Neural cell (in vitro differentiated cells): ENCODE measurements around the gene EPN1. TPM values are rescaled to one million over a fixed set of nuclear protein-coding genes. Genes with fewer than 3 reads are reported as not detected.

Experiments
- H2AFZ ChIP-seq: fragments of 200-600, 300-800 bp; sonication (generic), shearing (Covaris generic); 2 replicates; pipeline ENCODE4 v1.6.0; 2014; ENCODE audit warnings: low read depth, mild to moderate bottlenecking, antibody characterized with exemption, low read length, moderate library complexity
- H3F3A ChIP-seq: fragments of 200-600 bp; shearing (Covaris generic); 2 replicates; pipeline ENCODE4 v1.6.1; 2016; ENCODE audit warnings: mild to moderate bottlenecking, moderate library complexity, mixed read lengths, antibody characterized with exemption, low read length; ENCODE audit not compliant: insufficient read depth, poor library complexity, severe bottlenecking
- H3K27ac ChIP-seq: fragments of 200-600, 300-800 bp; sonication (generic), shearing (Covaris generic); 2 replicates; pipeline ENCODE4 v1.5.1; 2014; ENCODE audit warnings: mild to moderate bottlenecking, low read length, moderate library complexity
- H3K27me3 ChIP-seq: fragments of 300-800, 200-600 bp; sonication (generic), shearing (Covaris generic); 2 replicates; pipeline ENCODE4 v1.6.0; 2014; ENCODE audit warnings: mild to moderate bottlenecking, low read depth, low read length, moderate library complexity; ENCODE audit not compliant: insufficient read depth
- H3K36me3 ChIP-seq: fragments of 300-800, 200-600 bp; sonication (generic), shearing (Covaris generic); 2 replicates; pipeline ENCODE4 v1.5.1; 2014; ENCODE audit warnings: mild to moderate bottlenecking, antibody characterized with exemption, low read length, moderate library complexity; ENCODE audit not compliant: insufficient read depth
- H3K4me2 ChIP-seq: fragments of 300-800, 200-600 bp; sonication (generic), shearing (Covaris generic); 2 replicates; pipeline ENCODE4 v1.6.0; 2014; ENCODE audit warnings: mild to moderate bottlenecking, low read length
- H3K4me3 ChIP-seq: fragments of 300-800, 200-600 bp; sonication (generic), shearing (Covaris generic); 2 replicates; pipeline ENCODE4 v1.5.1; 2014; ENCODE audit warnings: mild to moderate bottlenecking, low read length, moderate library complexity
- H3K79me2 ChIP-seq: fragments of 200-600 bp; shearing (Covaris generic); replicated peaks from 2 replicates; pipeline ENCODE4 v1.6.0; 2014; ENCODE audit warnings: mild to moderate bottlenecking, low read length, moderate library complexity; ENCODE audit not compliant: insufficient read depth
- H3K9ac ChIP-seq: fragments of 300-800, 200-600 bp; sonication (generic), shearing (Covaris generic); 2 replicates; pipeline ENCODE4 v1.6.1; 2016; ENCODE audit warnings: mild to moderate bottlenecking, low read length, mixed read lengths
- H3K9me2 ChIP-seq: fragments of 200-600 bp; shearing (Covaris generic); 2 replicates; pipeline ENCODE4 v1.6.1; 2016; ENCODE audit warnings: mild to moderate bottlenecking, low read length, mixed read lengths; ENCODE audit not compliant: insufficient read depth
- H3K9me3 ChIP-seq: fragments of 200-600, 300-800 bp; sonication (generic), shearing (Covaris generic); 2 replicates; pipeline ENCODE4 v1.6.1; 2016; ENCODE audit warnings: mild to moderate bottlenecking, mixed run types, low read length, moderate library complexity, mixed read lengths
- H4K20me1 ChIP-seq: fragments of 200-600 bp; shearing (Covaris generic); 2 replicates; pipeline ENCODE4 v1.6.1; 2016; ENCODE audit warnings: mild to moderate bottlenecking, mixed run types; ENCODE audit not compliant: insufficient read depth
- CTCF ChIP-seq: fragments of 450-650 bp; IDR thresholded peaks from 2 replicates; pipeline ENCODE4 v1.5.1; 2014; ENCODE audit warnings: antibody characterized with exemption, mild to moderate bottlenecking, moderate library complexity; ENCODE audit not compliant: poor library complexity, severe bottlenecking
- EP300 ChIP-seq: fragments of 450-650 bp; conservative IDR thresholded peaks from 2 replicates; pipeline ENCODE4 v1.6.1; 2014; ENCODE audit warnings: antibody characterized with exemption, mild to moderate bottlenecking, moderate library complexity; ENCODE audit not compliant: poor library complexity, severe bottlenecking
- EZH2 ChIP-seq: fragments of 200-600, 300-800 bp; shearing (Covaris generic), sonication (generic); IDR thresholded peaks from 2 replicates; pipeline ENCODE4 v1.6.1; 2014; ENCODE audit warnings: antibody characterized with exemption, low read length, borderline replicate concordance, mild to moderate bottlenecking; ENCODE audit not compliant: insufficient read depth, poor library complexity, severe bottlenecking
- MXI1 ChIP-seq: fragments of 450-650 bp; conservative IDR thresholded peaks from 2 replicates; pipeline ENCODE4 v1.6.1; 2014; ENCODE audit warnings: antibody characterized with exemption, mild to moderate bottlenecking; ENCODE audit not compliant: poor library complexity, severe bottlenecking
- POLR2AphosphoS5 ChIP-seq: IDR thresholded peaks from 2 replicates; pipeline ENCODE4 v1.6.1; 2012
- RAD21 ChIP-seq: fragments of 450-650 bp; conservative IDR thresholded peaks from 2 replicates; pipeline ENCODE4 v1.6.1; 2014; ENCODE audit warnings: antibody characterized with exemption, mild to moderate bottlenecking, moderate library complexity
- REST ChIP-seq: IDR thresholded peaks from 2 replicates; pipeline ENCODE4 v1.6.1; 2012; ENCODE audit warnings: borderline replicate concordance
- SMC3 ChIP-seq: fragments of 450-650 bp; conservative IDR thresholded peaks from 2 replicates; pipeline ENCODE4 v1.6.1; 2014; ENCODE audit warnings: antibody characterized with exemption, mild to moderate bottlenecking, moderate library complexity; ENCODE audit not compliant: poor library complexity
- TAF1 ChIP-seq: IDR thresholded peaks from 2 replicates; pipeline ENCODE4 v1.6.1; 2012; ENCODE audit warnings: low read depth
- polyA plus RNA-seq: library from polyadenylated mRNA; depleted of rRNA; stranded (reverse); fragments of >200 nt; gene quantifications from 2 replicates; pipeline ENCODE4 v1.2.3, GENCODE V29; 2014

The EPN1 gene
- polyA plus RNA-seq, 1 donor from 2014 or later: 21.0 TPM

DNA sequence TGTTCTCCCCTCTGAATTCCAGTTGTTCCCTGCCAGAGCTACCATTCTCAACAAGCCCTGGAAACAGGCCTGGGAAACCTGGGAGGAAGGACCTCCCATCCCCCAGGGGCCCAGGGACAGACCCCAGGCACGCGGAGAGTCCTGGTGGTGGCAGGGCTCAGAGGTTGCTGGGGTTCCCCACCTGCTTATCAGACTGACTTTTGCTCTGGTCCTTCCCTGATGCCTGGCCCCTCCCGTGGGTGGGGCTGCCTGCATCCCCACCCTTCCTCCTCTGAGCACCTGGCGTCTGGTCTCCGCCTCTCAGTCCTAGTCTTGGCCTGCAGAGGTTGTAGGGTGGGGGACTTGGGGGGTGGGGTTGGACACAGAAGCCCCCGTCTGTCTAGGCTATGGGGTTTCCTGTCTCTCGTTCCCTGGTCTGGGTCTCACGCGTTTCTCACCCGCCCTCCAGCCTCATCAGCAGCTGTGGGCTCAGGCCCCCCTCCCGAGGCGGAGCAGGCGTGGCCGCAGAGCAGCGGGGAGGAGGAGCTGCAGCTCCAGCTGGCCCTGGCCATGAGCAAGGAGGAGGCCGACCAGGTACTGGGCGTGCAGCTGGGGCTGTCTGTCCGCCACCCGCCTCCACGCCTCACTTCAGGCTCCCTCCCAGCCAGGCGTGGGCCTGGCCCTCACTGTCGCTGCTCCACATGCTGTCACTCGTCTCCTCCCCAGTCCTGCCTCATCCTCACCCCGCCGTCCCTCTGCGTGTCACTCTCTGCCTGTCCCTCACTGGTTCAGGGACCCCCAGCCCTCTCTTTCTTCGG, 13.6 kb downstream of the EPN1 start:
- H3K4me3 ChIP-seq: no peak overlapping the region
- no peaks in the 10 kb centered on the region for H3K27me3 ChIP-seq
- TF ChIP-seq RAD21 (no peak), MXI1 (no peak), EZH2 (no peak), CTCF (no peak), TAF1 (no peak), EP300 (no peak), POLR2AphosphoS5 (no peak), SMC3 (no peak), REST (no peak)
- no peak overlapping the region for H3K4me2 ChIP-seq
- no peaks in the 10 kb centered on the region for H3K36me3 ChIP-seq
- H3K9me2 ChIP-seq: no peaks in the 10 kb centered on the region
- H3K79me2 ChIP-seq: peaks cover 3% of the 10 kb centered on the region
- no peaks in the 10 kb centered on the region for H4K20me1 ChIP-seq
- H3K9me3 ChIP-seq: no peaks in the 10 kb centered on the region
- H3K27ac ChIP-seq: no peak overlapping the region
- no peak overlapping the region for H2AFZ ChIP-seq
- H3F3A ChIP-seq: no peaks in the 10 kb centered on the region
- no peak overlapping the region for H3K9ac ChIP-seq

- H3K79me2 ChIP-seq: no peaks in the 10 kb centered on the region
- no peaks in the 10 kb centered on the region for H3K9me2 ChIP-seq
- no peak overlapping the region for H2AFZ ChIP-seq
- H3K4me3 ChIP-seq: no peak overlapping the region
- no peak overlapping the region for H3K4me2 ChIP-seq
- no peaks in the 10 kb centered on the region for H3K27me3 ChIP-seq
- no peaks in the 10 kb centered on the region for H4K20me1 ChIP-seq
- H3K9ac ChIP-seq: no peak overlapping the region
- no peak for TF ChIP-seq TAF1
- no peaks in the 10 kb centered on the region for H3F3A ChIP-seq
- no peaks in the 10 kb centered on the region for H3K9me3 ChIP-seq
- H3K36me3 ChIP-seq: no peaks in the 10 kb centered on the region
- no peak overlapping the region for H3K27ac ChIP-seq
Observed at GRCh38 chr19:55689411-55690108, 14.5 kb downstream of the EPN1 start.
